ENCODE data around the gene BCKDK. TPM values are rescaled to one million over a fixed set of nuclear protein-coding genes. Genes with fewer than 3 reads are reported as not detected.
"Not testable (repeated sequence)": the region's sequence is repeated elsewhere in the genome, so short reads cannot be mapped to it uniquely, and the experiment has no call there.

BCKDK gene
- polyA plus RNA-seq, 4 donors: 23.8 to 30.5 (median 27.6) TPM

DNA sequence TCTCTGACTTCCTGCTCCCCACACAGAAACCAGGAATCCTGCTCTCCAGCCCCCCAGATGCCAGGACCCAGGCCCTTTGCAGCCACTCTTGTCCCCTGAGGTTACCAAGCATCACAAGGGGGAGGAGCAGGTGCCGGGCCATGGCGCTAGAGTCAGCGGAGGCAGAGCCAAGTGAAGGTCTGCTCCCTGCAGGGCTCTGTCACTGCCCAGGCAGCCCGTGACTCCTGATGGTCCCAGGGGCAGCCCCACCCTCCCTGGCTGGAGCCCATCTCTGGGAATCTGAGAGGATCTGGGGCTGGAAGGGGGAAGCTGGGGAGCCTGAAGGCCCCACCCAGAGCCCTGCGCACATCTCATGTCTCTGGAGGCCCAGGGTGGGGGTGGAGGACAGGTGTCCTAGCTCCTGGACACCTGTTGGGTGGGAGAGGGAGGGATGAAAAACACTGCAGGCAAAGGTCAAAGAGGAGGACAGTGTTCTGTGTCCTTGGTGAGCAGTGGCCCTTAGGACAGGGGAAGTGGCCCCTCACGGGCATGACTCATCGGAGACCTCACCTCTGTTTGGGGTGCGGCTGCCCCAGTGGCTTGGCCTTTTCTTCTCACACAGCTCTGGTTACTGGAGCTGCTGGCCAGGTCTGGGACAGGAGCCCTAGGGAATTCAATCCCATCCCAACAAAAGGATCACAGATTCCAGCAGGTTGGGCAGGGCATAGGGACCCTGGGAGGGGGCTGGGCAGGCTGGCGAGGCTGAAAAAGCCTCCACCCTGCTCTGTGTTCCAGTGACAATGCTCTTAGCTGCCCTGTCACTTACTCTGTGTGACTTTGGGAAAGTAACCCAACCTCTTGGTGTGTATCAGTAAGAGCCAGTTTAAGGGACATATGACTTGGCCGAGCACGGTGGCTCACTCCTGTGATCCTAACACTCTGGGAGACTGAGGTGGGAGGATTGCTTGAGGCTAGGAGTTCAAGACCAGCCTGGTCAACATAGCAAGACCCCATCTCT lies 42.0 kb downstream of the BCKDK start, which contains the start of gene PRSS36:
Gene PRSS36, minus strand, starts transcription at position 173 of the 997 bp plus-strand sequence. Its CDS starts 31 bp downstream, at position 142.
- DNase-seq (peak in 1 of 2 donors; percentile 24), FAIRE-seq (no peak)
- Histone ChIP-seq H3K9me3 (ENCODE audit: control insufficient read depth in 2 of 2, insufficient read depth in 1 of 2, low read depth in 1 of 2, low read length in 1 of 2) (no peaks in the 10 kb centered on the region), H3K27ac (ENCODE audit: low read depth in 1 of 3, low read length in 2 of 3) (no peak within 1 kb of the TSS), H3K4me3 (ENCODE audit: low read depth in 1 of 3, low read length in 3 of 3) (no peak within 1 kb of the TSS), H3K4me1 (ENCODE audit: control insufficient read depth in 3 of 3, insufficient read depth in 2 of 3, low read depth in 1 of 3, low read length in 2 of 3) (peaks cover 0 to 8% (median 0%) of the 10 kb centered on the region in 3 donors), H3K27me3 (ENCODE audit: control insufficient read depth in 3 of 3, insufficient read depth in 3 of 3, low read length in 3 of 3) (peaks cover 0 to 8% (median 0%) of the 10 kb centered on the region in 3 donors), H3K36me3 (ENCODE audit: control insufficient read depth in 3 of 3, insufficient read depth in 2 of 3, low read depth in 1 of 3, low read length in 3 of 3) (no peaks in the 10 kb centered on the region)
- WGBS, 3 donors: 65 to 81% (median 69%) methylated on average over 11 of the region's 11 CpGs

DNA sequence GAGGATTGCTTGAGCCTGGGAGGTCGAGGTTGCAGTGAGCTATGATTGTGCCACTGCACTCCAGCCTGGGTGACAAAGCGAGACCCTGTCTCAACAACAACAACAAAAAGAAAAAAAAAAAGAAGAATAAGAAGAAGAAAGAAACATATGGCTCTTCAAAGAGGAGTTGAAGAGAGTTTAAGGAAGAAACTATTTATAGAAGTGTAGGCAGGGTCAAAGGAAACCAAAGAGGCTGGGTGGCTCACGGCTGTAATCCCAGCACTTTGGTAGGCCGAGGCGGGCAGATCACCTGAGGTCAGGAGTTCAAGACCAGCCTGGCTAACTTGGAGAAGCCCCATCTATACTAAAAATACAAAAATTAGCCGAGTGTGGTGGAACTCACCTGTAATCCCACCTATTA lies 42.8 kb downstream of the BCKDK start:
- WGBS, 3 donors: 78 to 86% (median 83%) methylated on average over 6 of the region's 6 CpGs
- not testable (repeated sequence) for H3K36me3 ChIP-seq (ENCODE audit: control insufficient read depth in 3 of 3, insufficient read depth in 2 of 3, low read depth in 1 of 3, low read length in 3 of 3); FAIRE-seq; DNase-seq; H3K4me3 ChIP-seq (ENCODE audit: low read depth in 1 of 3, low read length in 3 of 3); H3K9me3 ChIP-seq (ENCODE audit: control insufficient read depth in 2 of 2, insufficient read depth in 1 of 2, low read depth in 1 of 2, low read length in 1 of 2); H3K4me1 ChIP-seq (ENCODE audit: control insufficient read depth in 3 of 3, insufficient read depth in 2 of 3, low read depth in 1 of 3, low read length in 2 of 3); H3K27ac ChIP-seq (ENCODE audit: low read depth in 1 of 3, low read length in 2 of 3); H3K27me3 ChIP-seq (ENCODE audit: control insufficient read depth in 3 of 3, insufficient read depth in 3 of 3, low read length in 3 of 3)

DNA sequence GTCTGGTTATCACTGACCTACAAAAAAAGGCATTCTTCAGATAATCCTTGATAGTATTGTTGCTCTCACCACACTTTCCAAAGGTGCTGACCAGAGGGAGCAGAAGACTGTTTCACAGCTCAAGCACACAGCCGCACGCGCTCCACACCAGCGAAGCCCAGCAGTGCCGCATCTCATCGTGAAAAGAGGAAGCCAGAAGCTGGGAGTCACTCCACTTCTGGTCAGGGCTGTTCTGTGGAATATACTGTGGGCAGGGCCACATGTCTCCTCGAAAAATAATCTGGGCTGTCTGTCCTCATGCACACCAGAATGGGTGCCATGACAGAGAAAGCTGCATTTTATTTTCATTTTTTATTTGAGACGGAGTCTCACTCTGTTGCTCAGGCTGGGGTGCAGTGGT lies 49.0 kb downstream of the BCKDK start:
- no peaks in the 10 kb centered on the region for H3K9me3 ChIP-seq (ENCODE audit: control insufficient read depth in 2 of 2, insufficient read depth in 1 of 2, low read depth in 1 of 2, low read length in 1 of 2)
- H3K27me3 ChIP-seq (ENCODE audit: control insufficient read depth in 3 of 3, insufficient read depth in 3 of 3, low read length in 3 of 3): no peaks in the 10 kb centered on the region
- H3K4me1 ChIP-seq (ENCODE audit: control insufficient read depth in 3 of 3, insufficient read depth in 2 of 3, low read depth in 1 of 3, low read length in 2 of 3): no peaks in the 10 kb centered on the region
- no peak overlapping the region for H3K27ac ChIP-seq (ENCODE audit: low read depth in 1 of 3, low read length in 2 of 3)
- WGBS, 3 donors: 43 to 46% (median 43%) methylated on average over 8 of the region's 8 CpGs
- H3K36me3 ChIP-seq (ENCODE audit: control insufficient read depth in 3 of 3, insufficient read depth in 2 of 3, low read depth in 1 of 3, low read length in 3 of 3): no peaks in the 10 kb centered on the region
- H3K4me3 ChIP-seq (ENCODE audit: low read depth in 1 of 3, low read length in 3 of 3): no peak overlapping the region
- FAIRE-seq (no peak), DNase-seq (no peak)

Other genes starting within 250 kb of the BCKDK start
- 10 to 100 TPM; 23.7 to 33.2 (median 30.5) TPM for gene BCL7C, start 214.3 kb upstream of the BCKDK start, polyA plus RNA-seq
- gene CTF1, start 211.8 kb upstream of the BCKDK start, polyA plus RNA-seq: 1 to 10 TPM in 2 of 4 donors, not detected in 2; 1.1 to 3.0 TPM
- 10 to 100 TPM in 2 of 4 donors, 1 to 10 TPM in 2; 8.7 to 26.3 (median 13.4) TPM for gene FBXL19, start 184.8 kb upstream of the BCKDK start, polyA plus RNA-seq
- 10 to 100 TPM in 2 of 4 donors, 1 to 10 TPM in 2; 6.2 to 38.1 (median 8.6) TPM for gene ORAI3, start 159.3 kb upstream of the BCKDK start, polyA plus RNA-seq
- gene SETD1A, start 150.6 kb upstream of the BCKDK start, polyA plus RNA-seq: 10 to 100 TPM in 2 of 4 donors, 1 to 10 TPM in 2; 6.9 to 11.4 (median 9.0) TPM
- gene HSD3B7, start 123.2 kb upstream of the BCKDK start, polyA plus RNA-seq: 10 to 100 TPM; 15.9 to 48.9 (median 23.2) TPM
- gene STX1B, start 97.7 kb upstream of the BCKDK start, polyA plus RNA-seq: 1 to 10 TPM in 1 of 4 donors, under 1 TPM in 1, not detected in 2; 0.64 to 1.5 TPM
- 100 to 1,000 TPM in 2 of 4 donors, 10 to 100 TPM in 2; 64.6 to 115 (median 91.5) TPM for gene STX4, start 74.8 kb upstream of the BCKDK start, polyA plus RNA-seq
- gene ZNF668, start 34.1 kb upstream of the BCKDK start, polyA plus RNA-seq: 10 to 100 TPM in 2 of 4 donors, 1 to 10 TPM in 2; 5.4 to 12.2 (median 10.1) TPM
- gene ZNF646, start 34.0 kb upstream of the BCKDK start, polyA plus RNA-seq: 10 to 100 TPM in 2 of 4 donors, 1 to 10 TPM in 2; 3.0 to 14.0 (median 7.3) TPM
- 1 to 10 TPM; 1.2 to 4.7 (median 1.7) TPM for gene PRSS53, start 19.4 kb upstream of the BCKDK start, polyA plus RNA-seq
- 10 to 100 TPM; 54.4 to 87.8 (median 80.6) TPM for gene VKORC1, start 13.6 kb upstream of the BCKDK start, polyA plus RNA-seq
- gene KAT8, start 9.3 kb downstream of the BCKDK start, polyA plus RNA-seq: 10 to 100 TPM; 43.7 to 57.1 (median 44.0) TPM
- 100 to 1,000 TPM; 220 to 393 (median 292) TPM for gene PRSS8, start 27.3 kb downstream of the BCKDK start, polyA plus RNA-seq
- 10 to 100 TPM in 2 of 4 donors, 1 to 10 TPM in 2; 2.5 to 19.2 (median 8.1) TPM for gene PRSS36, start 41.7 kb downstream of the BCKDK start, polyA plus RNA-seq
- gene FUS, start 71.8 kb downstream of the BCKDK start, polyA plus RNA-seq: 100 to 1,000 TPM; 147 to 415 (median 209) TPM
- gene PYCARD, start 94.4 kb downstream of the BCKDK start, polyA plus RNA-seq: 100 to 1,000 TPM in 3 of 4 donors, 10 to 100 TPM in 1; 47.1 to 247 (median 170) TPM
- under 1 TPM; under 0.01 to 0.32 (median 0.13) TPM for gene TRIM72, start 105.7 kb downstream of the BCKDK start, polyA plus RNA-seq
- gene PYDC1, start 108.7 kb downstream of the BCKDK start, polyA plus RNA-seq: under 1 TPM in 1 of 4 donors, not detected in 3; 0.32 TPM
- 1 to 10 TPM in 2 of 4 donors, under 1 TPM in 2; 0.22 to 4.3 (median 0.92) TPM for gene ITGAM, start 151.6 kb downstream of the BCKDK start, polyA plus RNA-seq
- gene ITGAX, start 246.8 kb downstream of the BCKDK start, polyA plus RNA-seq: 1 to 10 TPM in 2 of 4 donors, under 1 TPM in 2; 0.22 to 2.5 (median 1.1) TPM